IgD-negative memory B cell (primary cell): ENCODE data around the gene SMIM5. TPM values are rescaled to one million over a fixed set of nuclear protein-coding genes. Genes with fewer than 3 reads are reported as not detected.
"Not testable (repeated sequence)": the region's sequence is repeated elsewhere in the genome, so short reads cannot be mapped to it uniquely, and the experiment has no call there.

Source experiments
- H3K27ac Mint-ChIP-seq, 3 donors: one replicate each; pipeline ENCODE4 v1.8.0; 2020 to 2022; ENCODE audit warnings: mild to moderate bottlenecking in 3 of 3, mixed read lengths in 3 of 3, moderate library complexity in 1 of 3
- H3K27me3 Mint-ChIP-seq: one replicate; pipeline ENCODE4 v1.8.0; 2021; ENCODE audit warnings: mixed read lengths
- H3K36me3 Mint-ChIP-seq: one replicate; pipeline ENCODE4 v1.8.0; 2020; ENCODE audit warnings: mild to moderate bottlenecking, mixed read lengths
- H3K4me1 Mint-ChIP-seq, 3 donors: one replicate each; pipeline ENCODE4 v1.8.0; 2020 to 2022; ENCODE audit warnings: mixed read lengths in 3 of 3, mild to moderate bottlenecking in 1 of 3
- H3K4me3 Mint-ChIP-seq, 4 donors: one replicate each; pipeline ENCODE4 v1.8.0; 2020 to 2022; ENCODE audit warnings: mild to moderate bottlenecking in 4 of 4, mixed read lengths in 4 of 4, moderate library complexity in 3 of 4
- H3K9me3 Mint-ChIP-seq, 3 donors: one replicate each; pipeline ENCODE4 v1.8.0; 2020 to 2021; ENCODE audit warnings: mixed read lengths in 3 of 3, mild to moderate bottlenecking in 1 of 3
- polyA plus RNA-seq: library from polyadenylated mRNA; unstranded; fragments of 300-500 nt; fragmentation: Illumina TruSeq; gene quantifications from one replicate; pipeline ENCODE4 v1.2.3, GENCODE V29; 2021

Gene SMIM5
- polyA plus RNA-seq, 1 donor from 2014 or later: 0.36 TPM

DNA sequence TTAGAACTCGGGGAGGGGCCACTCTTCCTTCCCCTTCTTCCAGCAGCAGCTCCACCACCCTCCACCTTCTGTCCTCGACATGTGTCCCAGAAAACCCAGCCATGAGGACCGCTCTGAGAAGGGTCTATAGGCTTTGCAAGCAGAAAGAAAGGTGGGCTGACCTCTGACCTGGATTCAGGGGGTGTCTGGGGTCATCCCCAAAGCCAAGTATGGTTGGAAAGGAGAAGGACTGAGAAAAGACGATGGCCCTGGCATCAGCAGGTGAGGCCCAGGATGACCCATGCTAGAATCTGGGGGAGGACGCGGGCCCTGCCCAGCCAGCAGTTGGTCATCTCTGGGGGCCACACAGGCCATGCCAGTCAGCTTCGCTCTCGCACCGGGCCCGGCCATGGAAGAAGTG is 6.1 kb upstream of the SMIM5 start:
- no peaks in the 10 kb centered on the region for H3K27me3 Mint-ChIP-seq
- no peak overlapping the region for H3K27ac Mint-ChIP-seq
- peaks cover 0 to 2% (median 1%) of the 10 kb centered on the region in 3 donors for H3K4me1 Mint-ChIP-seq
- no peaks in the 10 kb centered on the region for H3K36me3 Mint-ChIP-seq
- H3K4me3 Mint-ChIP-seq: no peak overlapping the region
- no peaks in the 10 kb centered on the region for H3K9me3 Mint-ChIP-seq

DNA sequence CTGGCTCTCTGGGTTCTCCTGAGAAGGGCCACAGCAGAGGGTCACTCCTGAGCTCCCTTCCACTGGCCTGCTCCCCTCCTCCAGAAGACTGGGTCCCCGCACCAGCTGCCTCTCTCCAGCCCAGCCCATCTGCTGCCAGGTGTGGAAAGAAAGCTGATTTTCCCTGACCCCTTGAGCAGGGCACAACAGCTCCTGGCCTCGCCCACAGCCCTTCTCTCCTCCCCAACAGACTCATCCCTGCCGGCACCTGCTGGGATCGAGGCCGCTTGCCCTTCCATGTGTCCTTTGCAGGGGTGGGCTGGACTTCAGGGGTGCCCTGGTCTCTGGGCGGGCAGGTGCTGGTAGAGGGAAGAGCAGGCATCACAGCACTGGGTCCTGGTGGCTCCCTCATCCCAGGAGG is 4.8 kb upstream of the SMIM5 start:
- no peaks in the 10 kb centered on the region for H3K9me3 Mint-ChIP-seq
- peaks cover 0 to 4% (median 2%) of the 10 kb centered on the region in 3 donors for H3K4me1 Mint-ChIP-seq
- H3K27me3 Mint-ChIP-seq: no peaks in the 10 kb centered on the region
- H3K36me3 Mint-ChIP-seq: no peaks in the 10 kb centered on the region
- no peak overlapping the region for H3K27ac Mint-ChIP-seq
- no peak overlapping the region for H3K4me3 Mint-ChIP-seq

DNA sequence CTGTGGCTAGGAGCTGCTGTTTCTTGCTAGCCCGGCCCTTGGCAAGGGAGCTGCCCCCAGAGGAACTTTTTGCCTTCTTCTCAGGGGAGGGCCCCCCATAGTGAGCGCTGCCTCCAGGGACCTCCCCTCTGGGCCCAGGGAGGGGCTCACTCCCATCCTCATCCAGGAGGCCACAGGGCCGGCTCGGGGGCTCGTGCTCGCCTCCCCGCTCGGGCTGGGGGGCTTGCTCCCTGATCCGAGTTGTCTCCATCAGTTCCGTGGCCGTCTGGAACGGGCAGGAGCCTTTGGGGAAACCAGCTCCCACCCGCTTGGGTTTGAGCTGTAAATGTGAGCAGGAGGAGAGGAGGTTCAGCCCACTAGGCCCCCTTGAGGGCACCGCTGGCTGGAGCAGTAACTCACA is 4.1 kb upstream of the SMIM5 start:
- no peak overlapping the region for H3K4me3 Mint-ChIP-seq

DNA sequence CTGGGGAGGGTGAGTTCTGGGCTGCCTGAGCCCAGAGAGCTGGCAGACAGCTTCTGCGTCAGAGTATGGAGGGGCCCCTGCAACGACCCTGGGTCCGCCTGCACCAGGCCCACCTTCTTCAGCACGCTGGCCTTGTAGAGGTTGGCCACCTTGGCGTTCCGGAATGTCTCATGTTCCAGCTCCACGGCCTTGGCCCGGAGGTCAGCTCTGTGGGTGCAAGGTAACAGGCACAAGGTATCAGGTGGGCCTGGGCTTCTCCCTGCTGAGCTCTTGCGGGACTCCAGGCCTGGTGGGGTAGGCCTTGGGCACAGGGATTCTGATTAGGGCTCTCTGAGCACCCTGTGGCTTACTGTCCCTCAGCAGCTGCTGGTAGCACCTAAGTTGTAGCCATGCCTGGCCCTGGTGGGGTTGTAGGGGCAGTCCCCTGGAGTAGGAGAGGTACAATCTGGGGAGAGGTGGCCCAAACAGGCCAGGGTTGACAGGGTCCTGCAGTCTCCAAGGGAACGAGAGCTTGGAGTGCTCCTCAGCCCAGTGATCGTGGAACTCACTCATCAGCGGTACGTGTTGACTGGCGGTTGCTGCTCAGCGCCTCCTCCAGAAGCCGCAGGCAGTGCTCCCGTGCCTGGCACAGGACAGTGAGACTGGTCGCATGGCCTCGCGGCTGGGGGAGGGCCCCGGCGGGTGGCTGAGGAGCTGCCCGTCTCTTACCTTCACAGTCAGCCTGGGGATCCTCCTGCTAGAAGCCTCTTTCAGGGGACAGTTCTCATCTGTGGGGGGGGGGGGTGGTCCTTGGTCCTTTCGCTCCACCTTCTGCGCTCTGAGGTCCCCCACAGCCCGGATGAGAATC is 2.9 kb upstream of the SMIM5 start:
- Mint-ChIP-seq H3K9me3 (no peaks in the 10 kb centered on the region), H3K4me3 (no peak overlapping the region), H3K4me1 (peaks cover 2 to 6% (median 3%) of the 10 kb centered on the region in 3 donors), H3K27ac (no peak overlapping the region), H3K36me3 (peaks cover 1% of the 10 kb centered on the region), H3K27me3 (no peaks in the 10 kb centered on the region)

More for the DNA sequence above, 4.1 kb upstream of the SMIM5 start:
- peaks cover 1% of the 10 kb centered on the region for H3K36me3 Mint-ChIP-seq
- no peak overlapping the region for H3K27ac Mint-ChIP-seq
- H3K27me3 Mint-ChIP-seq: no peaks in the 10 kb centered on the region
- H3K4me1 Mint-ChIP-seq: peaks cover 2 to 6% (median 3%) of the 10 kb centered on the region in 3 donors
- H3K9me3 Mint-ChIP-seq: no peaks in the 10 kb centered on the region

DNA sequence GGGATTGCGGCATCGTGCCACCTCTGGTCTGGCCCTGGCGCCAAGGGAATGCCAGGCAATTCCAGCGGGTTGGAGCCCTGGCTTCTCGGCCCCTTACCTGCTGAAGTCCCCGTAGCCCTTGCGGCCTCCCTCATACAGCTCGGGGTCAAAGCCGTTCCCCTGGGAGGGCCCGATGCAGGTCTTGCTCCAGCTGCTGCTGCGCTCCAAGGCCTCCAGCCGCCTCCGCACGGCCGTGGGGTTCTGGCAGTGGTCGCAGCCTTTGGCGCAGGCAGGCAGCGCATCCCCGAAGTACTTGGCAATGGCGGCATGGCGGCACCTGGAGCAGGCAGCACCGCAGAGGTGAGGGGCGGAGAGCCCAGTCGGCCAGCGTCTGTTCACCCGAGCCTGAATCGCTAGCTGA is 1.9 kb upstream of the SMIM5 start:
- H3K27me3 Mint-ChIP-seq: no peaks in the 10 kb centered on the region
- H3K36me3 Mint-ChIP-seq: peaks cover 1% of the 10 kb centered on the region
- H3K27ac Mint-ChIP-seq: no peak overlapping the region
- peaks cover 2 to 6% (median 3%) of the 10 kb centered on the region in 3 donors for H3K4me1 Mint-ChIP-seq
- no peaks in the 10 kb centered on the region for H3K9me3 Mint-ChIP-seq
- no peak overlapping the region for H3K4me3 Mint-ChIP-seq

DNA sequence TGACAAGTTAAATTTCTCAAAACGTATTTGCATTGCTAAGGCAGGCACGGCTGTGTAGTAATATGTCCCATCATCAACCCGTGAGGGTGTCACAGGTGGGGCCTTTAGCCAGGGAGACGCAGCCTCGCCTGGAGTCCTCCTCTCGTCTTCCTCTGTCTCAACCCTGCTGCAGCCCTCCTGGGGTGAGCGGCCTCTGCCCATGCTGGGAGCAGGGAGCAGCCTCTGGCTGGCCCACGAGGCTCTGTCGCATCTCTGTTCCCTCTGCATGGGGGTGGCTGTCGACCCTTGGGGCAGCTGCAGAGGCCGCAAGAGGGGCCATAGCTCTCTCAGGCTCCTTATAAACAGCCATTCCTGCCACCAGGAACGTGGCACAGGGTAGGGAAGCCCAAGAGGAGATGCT is 806 bp upstream of the SMIM5 start:
- Mint-ChIP-seq H3K4me1 (peaks cover 2 to 6% (median 3%) of the 10 kb centered on the region in 3 donors), H3K27ac (peak overlapping the region in 1 of 3 donors; percentile 6), H3K9me3 (no peaks in the 10 kb centered on the region), H3K27me3 (no peaks in the 10 kb centered on the region), H3K36me3 (peaks cover 1% of the 10 kb centered on the region), H3K4me3 (no peak overlapping the region)

DNA sequence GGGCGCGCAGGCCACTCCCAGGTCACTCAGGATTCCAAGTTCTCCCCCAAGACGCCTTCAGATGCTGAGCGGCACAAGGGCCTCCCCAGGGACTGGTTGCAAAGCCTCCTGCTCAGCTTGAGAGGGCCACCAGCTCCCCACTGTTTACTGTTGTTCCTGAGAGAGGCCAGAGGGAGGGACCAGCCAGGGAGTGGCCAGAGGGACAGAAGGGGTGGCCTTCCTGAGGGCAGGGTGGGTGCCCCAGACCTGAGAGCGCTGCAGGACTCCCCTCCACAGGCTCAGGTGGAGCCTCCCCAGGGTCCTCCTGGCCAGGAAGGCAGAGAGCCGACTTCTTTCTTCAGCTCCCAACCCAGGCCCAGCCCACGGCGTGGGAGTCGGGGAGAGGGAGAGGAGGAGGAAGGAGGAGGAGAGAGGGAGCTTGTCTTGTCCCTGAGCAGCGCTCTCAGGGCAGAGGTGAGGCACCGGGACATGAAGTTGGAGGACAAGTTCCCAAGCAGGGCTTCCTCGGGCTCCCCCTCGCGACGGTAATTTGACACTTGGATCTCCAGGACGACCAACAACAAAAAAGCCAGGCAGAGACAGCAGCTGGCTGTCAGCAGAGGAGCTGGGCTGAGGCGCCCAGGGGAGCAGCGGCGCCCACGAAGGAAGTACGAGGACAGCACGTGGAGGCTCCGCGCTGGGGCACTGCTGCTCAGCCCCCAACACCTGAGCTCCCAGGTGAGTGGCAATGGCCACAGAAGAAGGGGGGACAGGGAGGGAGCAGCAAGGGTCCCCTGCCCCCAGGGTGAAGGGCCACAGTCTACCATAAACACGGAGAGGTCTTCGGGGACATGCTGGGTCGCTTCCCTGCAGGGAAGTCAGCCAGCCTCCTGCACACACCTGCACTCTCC is 497 bp downstream of the SMIM5 start:
- H3K4me3 Mint-ChIP-seq: no peak overlapping the region
- peaks cover 2 to 6% (median 3%) of the 10 kb centered on the region in 3 donors for H3K4me1 Mint-ChIP-seq
- H3K27ac Mint-ChIP-seq: no peak overlapping the region
- peaks cover 1% of the 10 kb centered on the region for H3K36me3 Mint-ChIP-seq
- H3K27me3 Mint-ChIP-seq: no peaks in the 10 kb centered on the region
- no peaks in the 10 kb centered on the region for H3K9me3 Mint-ChIP-seq

DNA sequence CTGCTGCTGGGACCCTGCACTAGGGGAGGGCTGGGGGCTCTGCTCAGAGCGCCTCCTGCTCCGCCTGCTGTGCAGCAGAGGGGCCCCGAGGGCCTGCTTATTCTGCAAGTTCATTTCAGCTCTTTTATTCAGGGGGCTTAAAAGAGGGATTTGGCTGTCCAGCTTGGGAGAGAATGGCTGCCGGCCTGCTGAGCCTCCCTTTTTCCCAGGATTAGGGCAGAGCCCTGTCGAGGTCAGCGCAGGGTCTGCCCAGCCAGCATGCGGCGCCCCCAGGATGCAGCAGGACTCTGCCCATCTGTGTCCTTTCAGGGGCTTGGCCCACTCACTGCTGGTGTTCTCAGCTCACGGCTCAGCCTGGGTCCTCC is 1.1 kb downstream of the SMIM5 start:
- H3K4me1 Mint-ChIP-seq: peaks cover 2 to 6% (median 3%) of the 10 kb centered on the region in 3 donors
- H3K36me3 Mint-ChIP-seq: peaks cover 1% of the 10 kb centered on the region
- H3K27me3 Mint-ChIP-seq: no peaks in the 10 kb centered on the region
- H3K27ac Mint-ChIP-seq: no peak overlapping the region
- H3K9me3 Mint-ChIP-seq: no peaks in the 10 kb centered on the region
- H3K4me3 Mint-ChIP-seq: no peak overlapping the region

DNA sequence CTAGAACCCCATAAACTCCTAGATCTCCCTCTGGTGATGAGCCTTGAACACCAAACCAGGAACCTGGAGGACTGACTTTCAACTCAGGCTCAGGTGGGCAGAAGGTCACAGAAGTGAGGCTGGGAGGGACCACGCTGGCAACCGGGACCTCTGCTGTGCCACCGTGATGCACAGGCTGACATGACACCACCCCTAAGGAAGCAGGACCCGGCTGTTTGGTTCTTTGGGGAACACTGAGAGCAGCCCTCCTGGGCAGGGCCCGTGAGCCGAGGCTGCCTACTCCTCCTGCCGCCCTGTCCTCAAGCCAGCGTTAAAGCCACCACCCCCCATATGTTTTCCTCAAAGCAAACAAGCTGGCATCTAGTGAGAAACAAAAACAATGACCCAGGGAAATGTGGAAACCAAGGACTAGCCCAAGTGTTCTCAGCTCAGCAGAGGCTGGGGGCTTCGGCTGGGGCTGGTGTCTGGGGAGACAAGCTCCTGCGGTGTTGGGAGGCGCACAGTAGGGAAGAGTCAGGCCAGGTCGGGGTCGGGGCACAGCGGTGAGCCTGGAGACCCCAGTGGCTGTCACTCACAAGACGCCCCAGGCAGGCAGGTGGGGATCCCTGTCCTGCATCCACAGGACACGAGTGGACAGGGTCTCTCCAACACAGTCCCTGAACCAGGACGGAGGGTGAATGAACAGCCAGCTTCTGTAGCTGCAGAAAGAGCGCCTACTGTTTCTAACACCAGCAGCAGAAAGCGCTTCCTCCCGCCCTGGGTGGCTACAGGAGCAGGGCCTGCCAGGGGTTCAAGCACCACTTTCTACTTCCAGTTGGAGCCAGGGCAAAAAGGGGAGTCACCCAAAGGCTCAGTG is 1.7 kb downstream of the SMIM5 start:
- H3K36me3 Mint-ChIP-seq: peaks cover 1% of the 10 kb centered on the region
- H3K4me3 Mint-ChIP-seq: no peak overlapping the region
- H3K9me3 Mint-ChIP-seq: no peaks in the 10 kb centered on the region
- peaks cover 2 to 6% (median 3%) of the 10 kb centered on the region in 3 donors for H3K4me1 Mint-ChIP-seq
- H3K27me3 Mint-ChIP-seq: no peaks in the 10 kb centered on the region
- no peak overlapping the region for H3K27ac Mint-ChIP-seq

DNA sequence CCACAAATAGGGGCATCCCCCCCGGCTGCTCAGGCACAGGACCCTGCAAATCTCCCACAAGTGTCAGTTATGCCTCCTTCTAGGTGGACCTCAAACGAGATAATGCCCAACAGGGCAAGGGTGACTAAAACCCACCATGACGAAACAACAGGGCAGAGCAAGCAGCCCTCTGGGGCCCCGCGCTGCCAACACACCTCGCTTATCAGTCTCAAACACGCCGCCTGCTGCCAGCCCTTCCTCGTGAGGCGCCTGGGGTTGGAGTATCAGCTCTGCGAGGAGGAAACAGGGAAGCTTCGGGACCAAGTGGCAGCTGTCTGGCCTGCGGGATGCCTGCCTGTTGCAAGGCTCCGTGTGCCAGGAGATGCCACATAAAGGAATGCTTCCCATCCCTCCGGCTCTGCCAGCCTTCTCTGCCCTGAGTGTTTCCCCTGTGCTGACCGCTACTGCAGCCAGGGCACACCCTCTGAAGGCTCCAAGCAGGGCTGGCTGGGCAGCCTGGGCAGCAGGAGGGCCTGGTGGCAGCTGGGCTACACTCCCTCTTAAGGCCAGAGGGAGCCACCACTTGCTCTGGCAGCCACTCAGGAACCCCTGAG is 2.5 kb downstream of the SMIM5 start:
- Mint-ChIP-seq H3K27me3 (no peaks in the 10 kb centered on the region), H3K36me3 (peaks cover 1% of the 10 kb centered on the region), H3K4me3 (no peak overlapping the region), H3K9me3 (no peaks in the 10 kb centered on the region), H3K4me1 (peaks cover 2 to 6% (median 3%) of the 10 kb centered on the region in 3 donors), H3K27ac (peak overlapping the region in 1 of 3 donors; percentile 83)

DNA sequence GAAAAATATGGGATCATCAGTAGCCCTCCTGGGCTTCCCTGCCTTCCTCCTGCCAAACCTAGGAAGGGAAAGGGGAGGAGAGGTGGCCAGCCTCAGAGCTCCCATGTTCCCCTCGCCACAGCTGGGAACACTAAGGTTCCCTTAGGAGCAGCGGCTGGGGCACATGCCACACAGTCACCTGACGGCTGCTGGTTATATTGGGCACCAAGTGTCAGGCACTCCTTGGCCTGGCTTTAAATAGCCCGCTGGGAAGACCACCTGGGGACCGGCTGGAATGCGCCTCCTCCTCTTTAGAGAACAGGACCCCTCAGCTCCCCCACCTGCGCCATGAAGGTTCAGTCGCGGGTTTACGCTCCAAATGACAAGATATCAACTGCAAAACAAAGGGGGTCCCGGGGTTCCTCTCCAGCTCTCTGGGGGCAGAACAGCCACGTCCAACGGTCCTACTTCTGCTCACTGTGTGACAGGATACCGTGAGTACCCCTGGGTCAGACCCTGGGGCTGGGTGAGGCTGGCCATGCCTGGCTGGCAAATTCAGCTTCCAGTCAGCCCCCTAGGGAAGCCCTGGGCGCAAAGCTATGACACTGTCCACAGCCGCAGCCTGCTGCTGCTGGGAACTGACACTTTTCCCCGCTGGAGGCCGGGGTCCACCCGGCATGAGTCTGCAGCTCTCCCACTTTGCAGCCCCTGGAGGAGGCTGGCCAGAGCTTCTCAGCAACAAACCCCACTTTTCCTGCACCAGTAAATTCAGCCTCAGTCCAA is 3.3 kb downstream of the SMIM5 start:
- H3K9me3 Mint-ChIP-seq: no peaks in the 10 kb centered on the region
- H3K27ac Mint-ChIP-seq: no peak overlapping the region
- no peaks in the 10 kb centered on the region for H3K27me3 Mint-ChIP-seq
- H3K4me1 Mint-ChIP-seq: peaks cover 2 to 6% (median 3%) of the 10 kb centered on the region in 3 donors
- peaks cover 1% of the 10 kb centered on the region for H3K36me3 Mint-ChIP-seq
- H3K4me3 Mint-ChIP-seq: no peak overlapping the region

DNA sequence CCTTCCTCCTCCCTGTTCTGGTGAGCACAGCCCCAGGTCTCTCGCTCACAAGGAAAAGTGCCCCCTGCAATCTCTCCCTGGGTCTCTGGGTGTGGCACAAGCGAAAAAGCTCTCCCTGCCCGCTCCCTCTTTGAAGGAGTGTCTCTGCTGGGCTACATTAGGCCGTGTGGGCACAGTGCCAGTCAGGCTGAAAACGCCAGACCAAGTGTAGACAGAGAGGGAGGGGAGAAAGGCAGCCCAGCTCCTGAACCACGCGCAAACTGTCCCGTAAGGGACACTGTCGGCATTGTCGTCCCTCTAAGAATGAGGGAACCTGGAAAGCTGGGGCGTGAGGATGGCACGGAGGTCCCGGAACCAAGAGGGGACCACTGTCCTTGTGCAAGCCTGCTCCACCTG is 3.9 kb downstream of the SMIM5 start:
- Mint-ChIP-seq H3K27ac (no peak overlapping the region), H3K9me3 (no peaks in the 10 kb centered on the region), H3K36me3 (peaks cover 1% of the 10 kb centered on the region), H3K4me1 (peaks cover 2 to 6% (median 3%) of the 10 kb centered on the region in 3 donors), H3K27me3 (no peaks in the 10 kb centered on the region), H3K4me3 (no peak overlapping the region)

DNA sequence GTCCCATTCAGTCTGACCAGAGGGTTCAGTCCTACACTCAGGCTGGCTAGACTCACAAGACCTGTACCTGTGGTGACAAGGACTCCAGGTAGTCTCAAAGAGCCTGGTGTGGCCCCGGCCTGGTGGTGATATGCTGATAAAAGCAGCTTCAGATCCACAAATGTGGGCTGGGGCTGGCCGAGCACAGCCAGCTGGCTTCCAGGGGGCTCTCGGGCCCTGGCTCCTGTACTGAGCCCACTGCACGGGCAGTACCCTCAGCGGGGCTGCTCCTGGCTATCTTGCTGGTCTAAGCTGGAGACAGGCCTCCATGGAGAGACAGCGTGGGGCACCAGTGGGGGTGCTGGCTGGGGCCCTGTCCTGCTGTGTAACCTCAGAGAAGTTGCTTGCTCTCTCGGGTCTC is 4.3 kb downstream of the SMIM5 start:
- no peak overlapping the region for H3K27ac Mint-ChIP-seq
- H3K9me3 Mint-ChIP-seq: no peaks in the 10 kb centered on the region
- peaks cover 1% of the 10 kb centered on the region for H3K36me3 Mint-ChIP-seq
- H3K4me3 Mint-ChIP-seq: no peak overlapping the region
- H3K27me3 Mint-ChIP-seq: no peaks in the 10 kb centered on the region
- H3K4me1 Mint-ChIP-seq: peaks cover 2 to 6% (median 3%) of the 10 kb centered on the region in 3 donors

DNA sequence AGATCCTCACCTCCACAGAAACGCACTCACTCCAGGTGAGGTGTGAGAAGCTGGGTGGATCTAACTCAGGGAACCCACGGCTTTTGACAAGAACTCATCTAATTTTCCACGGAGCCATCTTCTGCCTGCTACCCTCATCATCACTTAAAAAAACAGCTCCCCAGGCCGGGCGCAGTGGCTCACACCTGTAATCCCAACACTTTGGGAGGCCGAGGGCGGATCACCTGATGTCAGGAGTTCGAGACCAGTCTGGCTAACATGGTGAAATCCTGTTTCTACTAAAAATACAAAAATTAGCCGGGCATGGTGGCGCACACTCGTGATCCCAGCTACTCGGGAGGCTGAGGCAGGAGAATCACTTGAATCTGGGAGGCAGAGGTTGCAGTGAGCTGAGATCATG is 4.8 kb downstream of the SMIM5 start:
- not testable (repeated sequence) for H3K4me1 Mint-ChIP-seq, H3K9me3 Mint-ChIP-seq, H3K36me3 Mint-ChIP-seq, H3K27me3 Mint-ChIP-seq
- Mint-ChIP-seq H3K4me3 (peak overlapping the region in 1 of 4 donors; percentile 47), H3K27ac (peak overlapping the region in 1 of 3 donors; percentile 43)
